WTC11 (cell line): Measurements from ENCODE around the gene PTPRF.

Source experiments
- GABPB1 ChIP-seq: sonication (generic); formaldehyde crosslinking; IDR thresholded peaks from 2 replicates; pipeline ENCODE4 v1.8.1; 2023; ENCODE audit warnings: mild to moderate bottlenecking, missing genetic modification reagents
- JUN ChIP-seq: sonication (generic); formaldehyde crosslinking; IDR thresholded peaks from 2 replicates; pipeline ENCODE4 v1.8.0; 2023; ENCODE audit warnings: mild to moderate bottlenecking, missing genetic modification reagents
- RELA ChIP-seq: sonication (generic); formaldehyde crosslinking; IDR thresholded peaks from 2 replicates; pipeline ENCODE4 v1.8.1; 2022; ENCODE audit warnings: missing genetic modification reagents, mild to moderate bottlenecking, borderline replicate concordance
- SMAD3 ChIP-seq: sonication (generic); formaldehyde crosslinking; IDR thresholded peaks from 2 replicates; pipeline ENCODE4 v1.8.0; 2022; ENCODE audit warnings: missing genetic modification reagents, mild to moderate bottlenecking, borderline replicate concordance
- TF ChIP-seq, protein P1 (sequence below): sonication (generic); formaldehyde crosslinking; IDR thresholded peaks from 2 replicates; pipeline ENCODE4 v1.8.1; 2023; ENCODE audit warnings: mild to moderate bottlenecking, missing genetic modification reagents, moderate library complexity
- TF ChIP-seq, protein P2 (sequence below): sonication (generic); formaldehyde crosslinking; IDR thresholded peaks from 2 replicates; pipeline ENCODE4 v1.8.0; 2022; ENCODE audit warnings: mild to moderate bottlenecking, missing genetic modification reagents
- TF ChIP-seq, protein P3 (sequence below): fragments of 200-600 bp; IDR thresholded peaks from 2 replicates; pipeline ENCODE4 v1.8.0; 2022; ENCODE audit warnings: antibody characterized with exemption
- TF ChIP-seq, protein P4 (sequence below): sonication (generic); formaldehyde crosslinking; IDR thresholded peaks from 2 replicates; pipeline ENCODE4 v1.8.1; 2023; ENCODE audit warnings: mild to moderate bottlenecking, missing genetic modification reagents, borderline replicate concordance
- TF ChIP-seq, protein P5 (sequence below): sonication (generic); formaldehyde crosslinking; IDR thresholded peaks from 2 replicates; pipeline ENCODE4 v1.8.1; 2022; ENCODE audit warnings: low read depth, missing genetic modification reagents, borderline replicate concordance
- TF ChIP-seq, protein P6 (sequence below): sonication (generic); formaldehyde crosslinking; IDR thresholded peaks from 2 replicates; pipeline ENCODE4 v1.8.0; 2022; ENCODE audit warnings: mild to moderate bottlenecking, missing genetic modification reagents

DNA sequence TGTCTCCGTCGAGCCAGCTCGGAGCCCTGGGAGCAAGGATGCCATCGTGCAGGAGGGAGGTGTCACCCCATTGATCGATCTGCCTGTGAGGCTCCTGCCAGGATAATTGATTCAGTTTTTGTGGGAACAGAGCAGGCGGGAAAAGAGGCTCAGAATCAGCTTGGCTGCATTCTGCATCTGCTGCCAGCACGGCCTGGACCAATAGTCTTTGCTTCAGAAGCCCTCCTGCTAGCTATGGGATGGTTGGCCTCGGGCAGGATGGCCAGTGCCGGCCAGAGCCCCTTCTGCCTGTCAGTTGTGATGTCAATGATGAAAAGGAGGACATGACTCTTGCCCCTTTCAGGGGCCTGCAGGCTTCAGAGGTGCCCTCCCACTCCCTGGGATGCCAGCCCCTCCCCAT lies 39.6 kb downstream of the PTPRF start:
- TF ChIP-seq, protein P1, sequence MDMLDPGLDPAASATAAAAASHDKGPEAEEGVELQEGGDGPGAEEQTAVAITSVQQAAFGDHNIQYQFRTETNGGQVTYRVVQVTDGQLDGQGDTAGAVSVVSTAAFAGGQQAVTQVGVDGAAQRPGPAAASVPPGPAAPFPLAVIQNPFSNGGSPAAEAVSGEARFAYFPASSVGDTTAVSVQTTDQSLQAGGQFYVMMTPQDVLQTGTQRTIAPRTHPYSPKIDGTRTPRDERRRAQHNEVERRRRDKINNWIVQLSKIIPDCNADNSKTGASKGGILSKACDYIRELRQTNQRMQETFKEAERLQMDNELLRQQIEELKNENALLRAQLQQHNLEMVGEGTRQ (CRISPR knock-in tag) = no peak
- TF ChIP-seq, protein P2, sequence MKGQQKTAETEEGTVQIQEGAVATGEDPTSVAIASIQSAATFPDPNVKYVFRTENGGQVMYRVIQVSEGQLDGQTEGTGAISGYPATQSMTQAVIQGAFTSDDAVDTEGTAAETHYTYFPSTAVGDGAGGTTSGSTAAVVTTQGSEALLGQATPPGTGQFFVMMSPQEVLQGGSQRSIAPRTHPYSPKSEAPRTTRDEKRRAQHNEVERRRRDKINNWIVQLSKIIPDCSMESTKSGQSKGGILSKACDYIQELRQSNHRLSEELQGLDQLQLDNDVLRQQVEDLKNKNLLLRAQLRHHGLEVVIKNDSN = no peak
- TF ChIP-seq JUN (CRISPR knock-in tag) = no peak
- no peak for TF ChIP-seq RELA
- TF ChIP-seq, protein P3, sequence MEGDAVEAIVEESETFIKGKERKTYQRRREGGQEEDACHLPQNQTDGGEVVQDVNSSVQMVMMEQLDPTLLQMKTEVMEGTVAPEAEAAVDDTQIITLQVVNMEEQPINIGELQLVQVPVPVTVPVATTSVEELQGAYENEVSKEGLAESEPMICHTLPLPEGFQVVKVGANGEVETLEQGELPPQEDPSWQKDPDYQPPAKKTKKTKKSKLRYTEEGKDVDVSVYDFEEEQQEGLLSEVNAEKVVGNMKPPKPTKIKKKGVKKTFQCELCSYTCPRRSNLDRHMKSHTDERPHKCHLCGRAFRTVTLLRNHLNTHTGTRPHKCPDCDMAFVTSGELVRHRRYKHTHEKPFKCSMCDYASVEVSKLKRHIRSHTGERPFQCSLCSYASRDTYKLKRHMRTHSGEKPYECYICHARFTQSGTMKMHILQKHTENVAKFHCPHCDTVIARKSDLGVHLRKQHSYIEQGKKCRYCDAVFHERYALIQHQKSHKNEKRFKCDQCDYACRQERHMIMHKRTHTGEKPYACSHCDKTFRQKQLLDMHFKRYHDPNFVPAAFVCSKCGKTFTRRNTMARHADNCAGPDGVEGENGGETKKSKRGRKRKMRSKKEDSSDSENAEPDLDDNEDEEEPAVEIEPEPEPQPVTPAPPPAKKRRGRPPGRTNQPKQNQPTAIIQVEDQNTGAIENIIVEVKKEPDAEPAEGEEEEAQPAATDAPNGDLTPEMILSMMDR = no peak
- TF ChIP-seq SMAD3 (CRISPR knock-in tag) = no peak
- no peak for TF ChIP-seq GABPB1 (CRISPR knock-in tag)
- TF ChIP-seq, protein P4, sequence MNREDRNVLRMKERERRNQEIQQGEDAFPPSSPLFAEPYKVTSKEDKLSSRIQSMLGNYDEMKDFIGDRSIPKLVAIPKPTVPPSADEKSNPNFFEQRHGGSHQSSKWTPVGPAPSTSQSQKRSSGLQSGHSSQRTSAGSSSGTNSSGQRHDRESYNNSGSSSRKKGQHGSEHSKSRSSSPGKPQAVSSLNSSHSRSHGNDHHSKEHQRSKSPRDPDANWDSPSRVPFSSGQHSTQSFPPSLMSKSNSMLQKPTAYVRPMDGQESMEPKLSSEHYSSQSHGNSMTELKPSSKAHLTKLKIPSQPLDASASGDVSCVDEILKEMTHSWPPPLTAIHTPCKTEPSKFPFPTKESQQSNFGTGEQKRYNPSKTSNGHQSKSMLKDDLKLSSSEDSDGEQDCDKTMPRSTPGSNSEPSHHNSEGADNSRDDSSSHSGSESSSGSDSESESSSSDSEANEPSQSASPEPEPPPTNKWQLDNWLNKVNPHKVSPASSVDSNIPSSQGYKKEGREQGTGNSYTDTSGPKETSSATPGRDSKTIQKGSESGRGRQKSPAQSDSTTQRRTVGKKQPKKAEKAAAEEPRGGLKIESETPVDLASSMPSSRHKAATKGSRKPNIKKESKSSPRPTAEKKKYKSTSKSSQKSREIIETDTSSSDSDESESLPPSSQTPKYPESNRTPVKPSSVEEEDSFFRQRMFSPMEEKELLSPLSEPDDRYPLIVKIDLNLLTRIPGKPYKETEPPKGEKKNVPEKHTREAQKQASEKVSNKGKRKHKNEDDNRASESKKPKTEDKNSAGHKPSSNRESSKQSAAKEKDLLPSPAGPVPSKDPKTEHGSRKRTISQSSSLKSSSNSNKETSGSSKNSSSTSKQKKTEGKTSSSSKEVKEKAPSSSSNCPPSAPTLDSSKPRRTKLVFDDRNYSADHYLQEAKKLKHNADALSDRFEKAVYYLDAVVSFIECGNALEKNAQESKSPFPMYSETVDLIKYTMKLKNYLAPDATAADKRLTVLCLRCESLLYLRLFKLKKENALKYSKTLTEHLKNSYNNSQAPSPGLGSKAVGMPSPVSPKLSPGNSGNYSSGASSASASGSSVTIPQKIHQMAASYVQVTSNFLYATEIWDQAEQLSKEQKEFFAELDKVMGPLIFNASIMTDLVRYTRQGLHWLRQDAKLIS (CRISPR knock-in tag) = no peak
- TF ChIP-seq, protein P5, sequence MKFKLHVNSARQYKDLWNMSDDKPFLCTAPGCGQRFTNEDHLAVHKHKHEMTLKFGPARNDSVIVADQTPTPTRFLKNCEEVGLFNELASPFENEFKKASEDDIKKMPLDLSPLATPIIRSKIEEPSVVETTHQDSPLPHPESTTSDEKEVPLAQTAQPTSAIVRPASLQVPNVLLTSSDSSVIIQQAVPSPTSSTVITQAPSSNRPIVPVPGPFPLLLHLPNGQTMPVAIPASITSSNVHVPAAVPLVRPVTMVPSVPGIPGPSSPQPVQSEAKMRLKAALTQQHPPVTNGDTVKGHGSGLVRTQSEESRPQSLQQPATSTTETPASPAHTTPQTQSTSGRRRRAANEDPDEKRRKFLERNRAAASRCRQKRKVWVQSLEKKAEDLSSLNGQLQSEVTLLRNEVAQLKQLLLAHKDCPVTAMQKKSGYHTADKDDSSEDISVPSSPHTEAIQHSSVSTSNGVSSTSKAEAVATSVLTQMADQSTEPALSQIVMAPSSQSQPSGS (CRISPR knock-in tag) = no peak
- TF ChIP-seq, protein P6, sequence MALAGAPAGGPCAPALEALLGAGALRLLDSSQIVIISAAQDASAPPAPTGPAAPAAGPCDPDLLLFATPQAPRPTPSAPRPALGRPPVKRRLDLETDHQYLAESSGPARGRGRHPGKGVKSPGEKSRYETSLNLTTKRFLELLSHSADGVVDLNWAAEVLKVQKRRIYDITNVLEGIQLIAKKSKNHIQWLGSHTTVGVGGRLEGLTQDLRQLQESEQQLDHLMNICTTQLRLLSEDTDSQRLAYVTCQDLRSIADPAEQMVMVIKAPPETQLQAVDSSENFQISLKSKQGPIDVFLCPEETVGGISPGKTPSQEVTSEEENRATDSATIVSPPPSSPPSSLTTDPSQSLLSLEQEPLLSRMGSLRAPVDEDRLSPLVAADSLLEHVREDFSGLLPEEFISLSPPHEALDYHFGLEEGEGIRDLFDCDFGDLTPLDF (CRISPR knock-in tag) = no peak
